VCaP (cell line): Measurements from ENCODE around the gene ITGA3.
A peak's percentile ranks its signal among the peaks of the same experiment; 100 is the strongest.

Source experiments
- H3K27ac ChIP-seq: fragments of 450-650 bp; 2 replicates; pipeline ENCODE4 v1.5.1; 2017
- CTCF ChIP-seq: fragments of 450-650 bp; conservative IDR thresholded peaks from 2 replicates; pipeline ENCODE4 v1.5.1; 2017; ENCODE audit warnings: mild to moderate bottlenecking, moderate library complexity

The ITGA3 gene

GRCh38 chr17:50122945-50123344 is 67.0 kb downstream of the ITGA3 start:
- no peak for TF ChIP-seq CTCF
- H3K27ac ChIP-seq, result peak overlapping the region; percentile 69

- H3K27ac ChIP-seq, result peak overlapping the region; percentile 69
- TF ChIP-seq CTCF, result no peak
Measured at GRCh38 chr17:50123649-50124349, 67.9 kb downstream of the ITGA3 start.

- TF ChIP-seq CTCF, result no peak
- H3K27ac ChIP-seq, result no peak overlapping the region
Measured at GRCh38 chr17:50125420-50125997, 69.6 kb downstream of the ITGA3 start.

- no peak for TF ChIP-seq CTCF
- no peak overlapping the region for H3K27ac ChIP-seq
Measured at GRCh38 chr17:50127697-50128361, 71.9 kb downstream of the ITGA3 start.

- TF ChIP-seq CTCF, result no peak
- peak overlapping the region; percentile 40; the same call in 1 of the 2 replicates for H3K27ac ChIP-seq
Measured at GRCh38 chr17:50128441-50129352, 72.8 kb downstream of the ITGA3 start.

- TF ChIP-seq CTCF, result no peak
- H3K27ac ChIP-seq, result peak overlapping the region; percentile 40; the same call in 1 of the 2 replicates
Measured at GRCh38 chr17:50129353-50129727, 73.4 kb downstream of the ITGA3 start.
